OCI-LY3 (cell line): ENCODE measurements around the gene PLXNB1.

Experiments used
- H2AFZ ChIP-seq: fragments of 200-600, 300-600 bp; shearing (Covaris generic); 2 replicates; pipeline ENCODE4 v1.6.0; 2014; ENCODE audit warnings: antibody characterized with exemption, low read depth, low read length
- H3K27ac ChIP-seq: fragments of 200-600, 300-600 bp; sonication (generic); 2 replicates; pipeline ENCODE4 v1.5.1; 2014; ENCODE audit warnings: mild to moderate bottlenecking, low read length, moderate library complexity, mixed read lengths
- H3K27me3 ChIP-seq: fragments of 200-600, 300-600 bp; sonication (generic); 2 replicates; pipeline ENCODE4 v1.6.1; 2014; ENCODE audit warnings: low read depth, low read length, mixed read lengths
- H3K36me3 ChIP-seq: fragments of 200-600, 300-600 bp; sonication (generic); replicated peaks from 2 replicates; pipeline ENCODE3; 2014; ENCODE audit warnings: low read depth, low read length, mixed read lengths
- H3K4me1 ChIP-seq: fragments of 300-600, 200-600 bp; sonication (generic); 2 replicates; pipeline ENCODE4 v1.6.1; 2014; ENCODE audit warnings: low read length, mixed read lengths
- H3K4me2 ChIP-seq: fragments of 200-600, 300-600 bp; sonication (generic); 2 replicates; pipeline ENCODE4 v1.6.1; 2014; ENCODE audit warnings: low read length, mixed read lengths
- H3K4me3 ChIP-seq: fragments of 300-600, 200-600 bp; sonication (generic); 2 replicates; pipeline ENCODE4 v1.5.1; 2014; ENCODE audit warnings: antibody characterized with exemption, mild to moderate bottlenecking, low read length, moderate library complexity
- H3K79me2 ChIP-seq: fragments of 300-600, 200-600 bp; shearing (Covaris generic); 2 replicates; pipeline ENCODE4 v1.6.1; 2014; ENCODE audit warnings: mild to moderate bottlenecking, low read length, mixed read lengths
- H3K9ac ChIP-seq: fragments of 300-600, 200-600 bp; shearing (Covaris generic); 2 replicates; pipeline ENCODE4 v1.6.0; 2014; ENCODE audit warnings: mild to moderate bottlenecking, low read length, moderate library complexity
- H3K9me3 ChIP-seq: fragments of 200-600, 300-600 bp; shearing (Covaris generic); 2 replicates; pipeline ENCODE4 v1.6.1; 2014; ENCODE audit warnings: low read length, mixed read lengths; ENCODE audit not compliant: insufficient read depth
- H4K20me1 ChIP-seq: fragments of 200-600, 300-600 bp; sonication (generic); 2 replicates; pipeline ENCODE4 v1.6.1; 2016; ENCODE audit warnings: low read length, mixed read lengths; ENCODE audit not compliant: insufficient read depth
- EZH2phosphoT487 ChIP-seq: fragments of 200-600 bp; shearing (Covaris generic); IDR thresholded peaks from 2 replicates; pipeline ENCODE4 v1.6.1; 2018; ENCODE audit warnings: antibody characterized with exemption, mixed run types, low read depth
- TF ChIP-seq, protein P1 (sequence below): fragments of 200-600, 300-600 bp; sonication (generic); IDR thresholded peaks from 2 replicates; pipeline ENCODE4 v1.5.1; 2014; ENCODE audit warnings: antibody characterized with exemption, low read length, low read depth

Gene PLXNB1

DNA sequence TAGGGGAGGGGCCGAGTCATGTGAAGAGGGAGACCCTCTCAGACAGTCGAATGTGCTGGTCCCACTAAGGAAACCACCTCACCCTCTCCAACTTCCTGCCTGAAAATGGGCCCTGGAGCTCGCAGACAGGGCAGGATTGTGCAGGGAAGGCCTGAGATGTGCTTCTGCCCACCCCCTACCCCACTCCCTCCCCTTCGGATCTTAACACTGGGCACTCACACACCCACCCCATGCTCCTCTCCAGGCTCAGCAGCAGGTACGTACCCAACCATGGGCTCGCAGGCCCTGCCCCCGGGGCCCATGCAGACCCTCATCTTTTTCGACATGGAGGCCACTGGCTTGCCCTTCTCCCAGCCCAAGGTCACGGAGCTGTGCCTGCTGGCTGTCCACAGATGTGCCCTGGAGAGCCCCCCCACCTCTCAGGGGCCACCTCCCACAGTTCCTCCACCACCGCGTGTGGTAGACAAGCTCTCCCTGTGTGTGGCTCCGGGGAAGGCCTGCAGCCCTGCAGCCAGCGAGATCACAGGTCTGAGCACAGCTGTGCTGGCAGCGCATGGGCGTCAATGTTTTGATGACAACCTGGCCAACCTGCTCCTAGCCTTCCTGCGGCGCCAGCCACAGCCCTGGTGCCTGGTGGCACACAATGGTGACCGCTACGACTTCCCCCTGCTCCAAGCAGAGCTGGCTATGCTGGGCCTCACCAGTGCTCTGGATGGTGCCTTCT lies 36.7 kb upstream of the PLXNB1 start:
- peaks cover 41% of the 10 kb centered on the region for H3K36me3 ChIP-seq
- H3K27me3 ChIP-seq, result no peaks in the 10 kb centered on the region
- H3K4me2 ChIP-seq, result peak overlapping the region; percentile 97
- TF ChIP-seq, protein P1, sequence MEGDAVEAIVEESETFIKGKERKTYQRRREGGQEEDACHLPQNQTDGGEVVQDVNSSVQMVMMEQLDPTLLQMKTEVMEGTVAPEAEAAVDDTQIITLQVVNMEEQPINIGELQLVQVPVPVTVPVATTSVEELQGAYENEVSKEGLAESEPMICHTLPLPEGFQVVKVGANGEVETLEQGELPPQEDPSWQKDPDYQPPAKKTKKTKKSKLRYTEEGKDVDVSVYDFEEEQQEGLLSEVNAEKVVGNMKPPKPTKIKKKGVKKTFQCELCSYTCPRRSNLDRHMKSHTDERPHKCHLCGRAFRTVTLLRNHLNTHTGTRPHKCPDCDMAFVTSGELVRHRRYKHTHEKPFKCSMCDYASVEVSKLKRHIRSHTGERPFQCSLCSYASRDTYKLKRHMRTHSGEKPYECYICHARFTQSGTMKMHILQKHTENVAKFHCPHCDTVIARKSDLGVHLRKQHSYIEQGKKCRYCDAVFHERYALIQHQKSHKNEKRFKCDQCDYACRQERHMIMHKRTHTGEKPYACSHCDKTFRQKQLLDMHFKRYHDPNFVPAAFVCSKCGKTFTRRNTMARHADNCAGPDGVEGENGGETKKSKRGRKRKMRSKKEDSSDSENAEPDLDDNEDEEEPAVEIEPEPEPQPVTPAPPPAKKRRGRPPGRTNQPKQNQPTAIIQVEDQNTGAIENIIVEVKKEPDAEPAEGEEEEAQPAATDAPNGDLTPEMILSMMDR, result no peak
- no peak for TF ChIP-seq EZH2phosphoT487
- peaks cover 20% of the 10 kb centered on the region for H3K4me1 ChIP-seq
- H3K79me2 ChIP-seq, result peaks cover 53% of the 10 kb centered on the region
- H3K4me3 ChIP-seq, result peak overlapping the region; percentile 86
- peak overlapping the region; percentile 75 for H3K27ac ChIP-seq
- H3K9ac ChIP-seq, result peak overlapping the region; percentile 90
- no peaks in the 10 kb centered on the region for H3K9me3 ChIP-seq
- no peaks in the 10 kb centered on the region for H4K20me1 ChIP-seq
- no peak overlapping the region for H2AFZ ChIP-seq

DNA sequence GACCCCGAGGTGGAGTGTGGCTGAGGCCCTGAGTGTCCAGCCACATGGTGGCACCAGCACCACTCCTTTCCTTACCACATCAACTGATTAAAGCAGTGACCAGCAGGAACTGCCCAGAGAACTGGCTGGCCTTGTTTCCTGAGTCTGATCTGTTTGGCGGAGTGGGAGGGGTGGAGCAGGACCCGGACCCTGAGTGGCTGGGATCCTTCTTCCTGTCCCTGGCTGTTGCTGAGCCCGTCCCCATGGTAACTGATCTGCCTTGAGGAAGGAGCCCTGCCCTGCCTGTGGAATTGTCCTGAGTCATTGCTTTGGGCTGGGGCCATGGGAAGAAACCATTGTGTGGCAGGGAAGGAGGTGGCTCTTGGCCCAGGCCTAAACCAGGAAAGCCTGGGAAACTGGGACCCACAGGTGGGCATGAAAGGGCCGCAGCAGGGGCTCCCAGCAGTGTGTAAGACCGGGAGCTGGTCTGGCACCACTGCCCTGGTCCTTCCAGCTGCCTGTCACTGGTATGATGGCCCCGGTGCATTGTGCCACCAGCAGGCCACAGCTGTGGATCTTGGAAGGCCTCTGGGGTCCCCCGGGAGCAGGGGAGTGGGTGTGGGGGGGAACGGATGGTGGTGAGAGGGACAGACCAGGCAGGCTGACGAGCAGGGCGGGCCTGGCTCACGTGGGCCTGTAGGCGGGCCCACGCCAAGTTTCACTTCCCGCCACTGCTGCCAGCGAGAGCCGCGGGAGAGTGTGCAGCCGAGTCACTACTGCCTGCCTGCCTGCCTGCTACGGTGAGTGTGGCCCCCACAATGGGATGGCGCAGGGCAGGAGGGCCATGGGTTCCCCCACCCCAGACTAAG lies 35.9 kb upstream of the PLXNB1 start:
- H3K79me2 ChIP-seq, result peaks cover 46% of the 10 kb centered on the region
- H4K20me1 ChIP-seq, result no peaks in the 10 kb centered on the region
- TF ChIP-seq, protein P1, result peak; percentile 69
- TF ChIP-seq EZH2phosphoT487, result no peak
- peak overlapping the region; percentile 90 for H3K9ac ChIP-seq
- peaks cover 18% of the 10 kb centered on the region for H3K4me1 ChIP-seq
- H3K4me3 ChIP-seq, result peak overlapping the region; percentile 86
- H3K4me2 ChIP-seq, result peak overlapping the region; percentile 97
- no peaks in the 10 kb centered on the region for H3K27me3 ChIP-seq
- H3K27ac ChIP-seq, result peak overlapping the region; percentile 75
- H3K36me3 ChIP-seq, result peaks cover 48% of the 10 kb centered on the region
- H3K9me3 ChIP-seq, result no peaks in the 10 kb centered on the region
- peak overlapping the region; percentile 67; the same call in 1 of the 2 replicates for H2AFZ ChIP-seq

DNA sequence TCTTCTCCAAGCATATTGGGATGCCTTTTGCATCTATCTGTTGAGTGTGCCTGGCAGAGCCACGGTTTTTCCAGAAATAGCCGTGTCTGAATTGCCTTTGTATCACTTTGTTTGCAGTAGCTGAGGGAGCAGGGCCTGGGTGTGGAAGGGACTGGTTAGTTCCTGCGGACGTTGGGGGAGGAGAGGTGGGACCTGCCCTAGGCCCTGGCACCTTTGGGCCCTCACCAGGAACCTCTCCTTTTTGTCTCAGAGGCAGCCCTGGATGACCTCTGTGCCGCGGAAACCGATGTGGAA lies 35.3 kb upstream of the PLXNB1 start:
- Histone ChIP-seq H3K9ac (peak overlapping the region; percentile 90; the same call in 1 of the 2 replicates), H2AFZ (no peak overlapping the region)
- no peak for TF ChIP-seq EZH2phosphoT487
- TF ChIP-seq, protein P1, result no peak

DNA sequence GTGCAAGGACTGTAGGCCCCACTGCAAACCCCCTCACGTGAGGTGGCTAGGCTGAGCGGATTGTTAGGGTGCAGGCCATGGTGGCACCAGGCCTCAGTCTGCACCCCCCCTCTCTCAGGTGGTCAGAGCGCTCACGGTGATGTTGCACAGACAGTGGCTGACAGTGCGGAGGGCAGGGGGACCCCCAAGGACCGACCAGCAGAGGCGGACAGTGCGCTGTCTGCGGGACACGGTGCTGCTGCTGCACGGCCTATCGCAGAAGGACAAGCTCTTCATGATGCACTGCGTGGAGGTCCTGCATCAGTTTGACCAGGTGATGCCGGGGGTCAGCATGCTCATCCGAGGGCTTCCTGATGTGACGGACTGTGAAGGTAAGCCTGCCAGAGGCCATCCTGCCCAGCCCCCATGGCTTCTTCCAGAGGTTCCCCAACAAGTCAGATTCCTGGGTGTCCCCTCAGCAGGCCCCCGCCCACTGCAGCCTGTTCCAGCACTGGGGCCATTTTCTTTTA lies 34.9 kb upstream of the PLXNB1 start:
- no peak overlapping the region for H3K27ac ChIP-seq
- H3K9me3 ChIP-seq, result no peaks in the 10 kb centered on the region
- H3K9ac ChIP-seq, result no peak overlapping the region
- peaks cover 54% of the 10 kb centered on the region for H3K36me3 ChIP-seq
- H3K79me2 ChIP-seq, result peaks cover 37% of the 10 kb centered on the region
- H3K4me2 ChIP-seq, result no peak overlapping the region
- no peak overlapping the region for H3K4me3 ChIP-seq
- no peak overlapping the region for H2AFZ ChIP-seq
- H3K4me1 ChIP-seq, result peaks cover 18% of the 10 kb centered on the region
- no peak for TF ChIP-seq EZH2phosphoT487
- TF ChIP-seq, protein P1, result no peak
- no peaks in the 10 kb centered on the region for H4K20me1 ChIP-seq
- H3K27me3 ChIP-seq, result no peaks in the 10 kb centered on the region

More for the DNA sequence above, 35.3 kb upstream of the PLXNB1 start:
- peak overlapping the region; percentile 97; the same call in 1 of the 2 replicates for H3K4me2 ChIP-seq
- H3K36me3 ChIP-seq, result peaks cover 53% of the 10 kb centered on the region
- H4K20me1 ChIP-seq, result no peaks in the 10 kb centered on the region
- H3K27me3 ChIP-seq, result no peaks in the 10 kb centered on the region
- peak overlapping the region; percentile 75 for H3K27ac ChIP-seq
- peaks cover 41% of the 10 kb centered on the region for H3K79me2 ChIP-seq
- H3K9me3 ChIP-seq, result no peaks in the 10 kb centered on the region
- peaks cover 18% of the 10 kb centered on the region for H3K4me1 ChIP-seq
- no peak overlapping the region for H3K4me3 ChIP-seq
